Astrocyte of the cerebellum (primary cell): ENCODE data around the gene HSDL2.
"Not testable (repeated sequence)": the region's sequence is repeated elsewhere in the genome, so short reads cannot be mapped to it uniquely, and the experiment has no call there.

ENCODE experiments used
- DNase-seq: peaks from one replicate; pipeline ENCODE4 v3.0.0-alpha.2; 2011; ENCODE audit warnings: low read depth
- H3K4me3 ChIP-seq: 2 replicates; pipeline ENCODE4 v1.5.1; 2011; ENCODE audit warnings: mild to moderate bottlenecking, low read depth, low read length, moderate library complexity
- CTCF ChIP-seq: IDR thresholded peaks from 2 replicates; pipeline ENCODE4 v1.5.1; 2012; ENCODE audit warnings: low read length, low read depth, moderate library complexity, mild to moderate bottlenecking; ENCODE audit errors: missing control alignments
- in situ Hi-C: cut with HindIII; loops from 2 replicates; pipeline ENCODE4 v1.10.0; 2017; ENCODE audit warnings: low sequenced_read_pairs

The HSDL2 gene

GRCh38 chr9:112382066-112382465 is 2.2 kb downstream of the HSDL2 start:
- no peak overlapping the region for H3K4me3 ChIP-seq
- DNase-seq = no peak
- in situ Hi-C loops = no loop called here
- no peak for TF ChIP-seq CTCF

GRCh38 chr9:112382501-112383364 is 2.8 kb downstream of the HSDL2 start:
- in situ Hi-C loops = no loop called here
- no peak for DNase-seq
- TF ChIP-seq CTCF = no peak
- no peak overlapping the region for H3K4me3 ChIP-seq

- in situ Hi-C loops = no loop called here
- DNase-seq = no peak
- no peak for TF ChIP-seq CTCF
Observed at GRCh38 chr9:112384219-112384618, 4.3 kb downstream of the HSDL2 start.

GRCh38 chr9:112384690-112385089 is 4.8 kb downstream of the HSDL2 start:
- in situ Hi-C loops = no loop called here
- TF ChIP-seq CTCF = no peak
- no peak for DNase-seq
- no peak overlapping the region for H3K4me3 ChIP-seq

More at GRCh38 chr9:112384219-112384618, 4.3 kb downstream of the HSDL2 start:
- no peak overlapping the region for H3K4me3 ChIP-seq

- in situ Hi-C loops = no loop called here
- no peak for DNase-seq
- H3K4me3 ChIP-seq = no peak overlapping the region
- TF ChIP-seq CTCF = no peak
Observed at GRCh38 chr9:112387115-112387514, 7.2 kb downstream of the HSDL2 start.

- in situ Hi-C loops, DNase-seq: not testable (repeated sequence)
Observed at GRCh38 chr9:112389897-112390296, 10.0 kb downstream of the HSDL2 start.

GRCh38 chr9:112391936-112392560 is 12.1 kb downstream of the HSDL2 start:
- in situ Hi-C loops, H3K4me3 ChIP-seq, DNase-seq: not testable (repeated sequence)

More at GRCh38 chr9:112389897-112390296, 10.0 kb downstream of the HSDL2 start:
- not testable (repeated sequence) for H3K4me3 ChIP-seq

- in situ Hi-C loops, H3K4me3 ChIP-seq: not testable (repeated sequence)
- DNase-seq = peak; percentile 16
Observed at GRCh38 chr9:112393146-112393545, 13.2 kb downstream of the HSDL2 start.
